ENCODE measurements around the gene C17orf113.

DNA sequence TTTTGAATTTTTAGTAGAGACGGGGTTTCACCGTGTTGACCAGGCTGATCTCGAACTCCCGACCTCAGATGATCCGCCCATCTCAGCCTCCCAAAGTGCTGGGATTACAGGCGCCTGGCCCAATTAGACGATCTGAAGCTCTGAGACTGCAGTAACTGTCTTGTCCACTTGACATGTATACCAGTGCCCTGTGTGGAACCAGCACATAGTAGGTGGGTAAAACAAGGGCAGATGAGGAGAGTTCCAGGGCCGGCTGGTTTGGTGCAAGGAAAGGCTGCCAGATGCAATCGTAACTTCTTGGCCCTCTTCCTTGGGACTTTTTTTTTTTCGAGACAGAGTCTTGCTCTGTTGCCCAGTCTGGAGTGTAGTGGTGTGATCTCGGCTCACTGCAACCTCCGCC is 3.1 kb downstream of the C17orf113 start:
- TF ChIP-seq, protein P1, sequence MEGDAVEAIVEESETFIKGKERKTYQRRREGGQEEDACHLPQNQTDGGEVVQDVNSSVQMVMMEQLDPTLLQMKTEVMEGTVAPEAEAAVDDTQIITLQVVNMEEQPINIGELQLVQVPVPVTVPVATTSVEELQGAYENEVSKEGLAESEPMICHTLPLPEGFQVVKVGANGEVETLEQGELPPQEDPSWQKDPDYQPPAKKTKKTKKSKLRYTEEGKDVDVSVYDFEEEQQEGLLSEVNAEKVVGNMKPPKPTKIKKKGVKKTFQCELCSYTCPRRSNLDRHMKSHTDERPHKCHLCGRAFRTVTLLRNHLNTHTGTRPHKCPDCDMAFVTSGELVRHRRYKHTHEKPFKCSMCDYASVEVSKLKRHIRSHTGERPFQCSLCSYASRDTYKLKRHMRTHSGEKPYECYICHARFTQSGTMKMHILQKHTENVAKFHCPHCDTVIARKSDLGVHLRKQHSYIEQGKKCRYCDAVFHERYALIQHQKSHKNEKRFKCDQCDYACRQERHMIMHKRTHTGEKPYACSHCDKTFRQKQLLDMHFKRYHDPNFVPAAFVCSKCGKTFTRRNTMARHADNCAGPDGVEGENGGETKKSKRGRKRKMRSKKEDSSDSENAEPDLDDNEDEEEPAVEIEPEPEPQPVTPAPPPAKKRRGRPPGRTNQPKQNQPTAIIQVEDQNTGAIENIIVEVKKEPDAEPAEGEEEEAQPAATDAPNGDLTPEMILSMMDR (IDR thresholded peaks at IDR 0.05), result no peak
- no peak for TF ChIP-seq POLR2A (IDR thresholded peaks at IDR 0.05)
